WTC11 (cell line): ENCODE measurements around the gene SHISAL1.

Source experiments
- ELF4 ChIP-seq: sonication (generic); formaldehyde crosslinking; IDR thresholded peaks from 2 replicates; pipeline ENCODE4 v1.8.1; 2022; ENCODE audit warnings: low read depth, mild to moderate bottlenecking, moderate library complexity, missing genetic modification reagents
- JUN ChIP-seq: sonication (generic); formaldehyde crosslinking; IDR thresholded peaks from 2 replicates; pipeline ENCODE4 v1.8.0; 2023; ENCODE audit warnings: mild to moderate bottlenecking, missing genetic modification reagents
- TEAD4 ChIP-seq: sonication (generic); formaldehyde crosslinking; IDR thresholded peaks from 2 replicates; pipeline ENCODE4 v1.8.0; 2022; ENCODE audit warnings: mild to moderate bottlenecking, missing genetic modification reagents
- TF ChIP-seq, protein P1 (sequence below): sonication (generic); formaldehyde crosslinking; IDR thresholded peaks from 2 replicates; pipeline ENCODE4 v1.8.1; 2023; ENCODE audit warnings: mild to moderate bottlenecking, missing genetic modification reagents, moderate library complexity
- TF ChIP-seq, protein P2 (sequence below): sonication (generic); formaldehyde crosslinking; conservative IDR thresholded peaks from 2 replicates; pipeline ENCODE4 v1.8.1; 2023; ENCODE audit warnings: mild to moderate bottlenecking, low read depth, missing genetic modification reagents, moderate library complexity
- TF ChIP-seq, protein P3 (sequence below): fragments of 200-600 bp; IDR thresholded peaks from 2 replicates; pipeline ENCODE4 v1.8.0; 2022; ENCODE audit warnings: antibody characterized with exemption
- TF ChIP-seq, protein P4 (sequence below): sonication (generic); formaldehyde crosslinking; IDR thresholded peaks from 2 replicates; pipeline ENCODE4 v1.8.1; 2023; ENCODE audit warnings: mild to moderate bottlenecking, missing genetic modification reagents, borderline replicate concordance
- TF ChIP-seq, protein P5 (sequence below): sonication (generic); formaldehyde crosslinking; IDR thresholded peaks from 2 replicates; pipeline ENCODE4 v1.8.1; 2022; ENCODE audit warnings: low read depth, missing genetic modification reagents, borderline replicate concordance
- TF ChIP-seq, protein P6 (sequence below): sonication (generic); formaldehyde crosslinking; IDR thresholded peaks from 2 replicates; pipeline ENCODE4 v1.8.1; 2023; ENCODE audit warnings: mild to moderate bottlenecking, missing genetic modification reagents, moderate library complexity

DNA sequence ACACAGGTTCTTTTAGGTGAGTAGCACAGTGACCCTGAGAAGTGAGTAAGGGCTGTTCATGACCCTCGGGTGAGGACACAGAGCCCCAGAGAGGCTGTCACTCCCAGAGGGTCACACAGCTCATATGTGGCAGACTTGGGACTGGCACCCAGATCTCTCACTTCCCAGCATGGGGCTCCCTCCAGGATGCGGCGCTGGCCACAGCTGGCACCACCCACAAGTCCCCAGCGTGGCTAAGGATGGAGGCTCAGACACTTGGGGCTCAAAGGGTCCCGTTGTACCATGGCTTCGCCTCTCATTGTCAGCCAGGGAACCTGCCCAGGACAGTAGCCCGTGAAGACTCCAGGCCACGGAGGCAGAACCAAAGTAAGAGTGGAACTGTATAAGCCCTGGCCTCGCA, 6.0 kb upstream of the SHISAL1 start:
- TF ChIP-seq, protein P1, sequence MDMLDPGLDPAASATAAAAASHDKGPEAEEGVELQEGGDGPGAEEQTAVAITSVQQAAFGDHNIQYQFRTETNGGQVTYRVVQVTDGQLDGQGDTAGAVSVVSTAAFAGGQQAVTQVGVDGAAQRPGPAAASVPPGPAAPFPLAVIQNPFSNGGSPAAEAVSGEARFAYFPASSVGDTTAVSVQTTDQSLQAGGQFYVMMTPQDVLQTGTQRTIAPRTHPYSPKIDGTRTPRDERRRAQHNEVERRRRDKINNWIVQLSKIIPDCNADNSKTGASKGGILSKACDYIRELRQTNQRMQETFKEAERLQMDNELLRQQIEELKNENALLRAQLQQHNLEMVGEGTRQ, result no peak
- TF ChIP-seq, protein P2, sequence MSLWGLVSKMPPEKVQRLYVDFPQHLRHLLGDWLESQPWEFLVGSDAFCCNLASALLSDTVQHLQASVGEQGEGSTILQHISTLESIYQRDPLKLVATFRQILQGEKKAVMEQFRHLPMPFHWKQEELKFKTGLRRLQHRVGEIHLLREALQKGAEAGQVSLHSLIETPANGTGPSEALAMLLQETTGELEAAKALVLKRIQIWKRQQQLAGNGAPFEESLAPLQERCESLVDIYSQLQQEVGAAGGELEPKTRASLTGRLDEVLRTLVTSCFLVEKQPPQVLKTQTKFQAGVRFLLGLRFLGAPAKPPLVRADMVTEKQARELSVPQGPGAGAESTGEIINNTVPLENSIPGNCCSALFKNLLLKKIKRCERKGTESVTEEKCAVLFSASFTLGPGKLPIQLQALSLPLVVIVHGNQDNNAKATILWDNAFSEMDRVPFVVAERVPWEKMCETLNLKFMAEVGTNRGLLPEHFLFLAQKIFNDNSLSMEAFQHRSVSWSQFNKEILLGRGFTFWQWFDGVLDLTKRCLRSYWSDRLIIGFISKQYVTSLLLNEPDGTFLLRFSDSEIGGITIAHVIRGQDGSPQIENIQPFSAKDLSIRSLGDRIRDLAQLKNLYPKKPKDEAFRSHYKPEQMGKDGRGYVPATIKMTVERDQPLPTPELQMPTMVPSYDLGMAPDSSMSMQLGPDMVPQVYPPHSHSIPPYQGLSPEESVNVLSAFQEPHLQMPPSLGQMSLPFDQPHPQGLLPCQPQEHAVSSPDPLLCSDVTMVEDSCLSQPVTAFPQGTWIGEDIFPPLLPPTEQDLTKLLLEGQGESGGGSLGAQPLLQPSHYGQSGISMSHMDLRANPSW (CRISPR knock-in tag), result no peak
- TF ChIP-seq, protein P3, sequence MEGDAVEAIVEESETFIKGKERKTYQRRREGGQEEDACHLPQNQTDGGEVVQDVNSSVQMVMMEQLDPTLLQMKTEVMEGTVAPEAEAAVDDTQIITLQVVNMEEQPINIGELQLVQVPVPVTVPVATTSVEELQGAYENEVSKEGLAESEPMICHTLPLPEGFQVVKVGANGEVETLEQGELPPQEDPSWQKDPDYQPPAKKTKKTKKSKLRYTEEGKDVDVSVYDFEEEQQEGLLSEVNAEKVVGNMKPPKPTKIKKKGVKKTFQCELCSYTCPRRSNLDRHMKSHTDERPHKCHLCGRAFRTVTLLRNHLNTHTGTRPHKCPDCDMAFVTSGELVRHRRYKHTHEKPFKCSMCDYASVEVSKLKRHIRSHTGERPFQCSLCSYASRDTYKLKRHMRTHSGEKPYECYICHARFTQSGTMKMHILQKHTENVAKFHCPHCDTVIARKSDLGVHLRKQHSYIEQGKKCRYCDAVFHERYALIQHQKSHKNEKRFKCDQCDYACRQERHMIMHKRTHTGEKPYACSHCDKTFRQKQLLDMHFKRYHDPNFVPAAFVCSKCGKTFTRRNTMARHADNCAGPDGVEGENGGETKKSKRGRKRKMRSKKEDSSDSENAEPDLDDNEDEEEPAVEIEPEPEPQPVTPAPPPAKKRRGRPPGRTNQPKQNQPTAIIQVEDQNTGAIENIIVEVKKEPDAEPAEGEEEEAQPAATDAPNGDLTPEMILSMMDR, result no peak
- no peak for TF ChIP-seq TEAD4
- TF ChIP-seq, protein P4, sequence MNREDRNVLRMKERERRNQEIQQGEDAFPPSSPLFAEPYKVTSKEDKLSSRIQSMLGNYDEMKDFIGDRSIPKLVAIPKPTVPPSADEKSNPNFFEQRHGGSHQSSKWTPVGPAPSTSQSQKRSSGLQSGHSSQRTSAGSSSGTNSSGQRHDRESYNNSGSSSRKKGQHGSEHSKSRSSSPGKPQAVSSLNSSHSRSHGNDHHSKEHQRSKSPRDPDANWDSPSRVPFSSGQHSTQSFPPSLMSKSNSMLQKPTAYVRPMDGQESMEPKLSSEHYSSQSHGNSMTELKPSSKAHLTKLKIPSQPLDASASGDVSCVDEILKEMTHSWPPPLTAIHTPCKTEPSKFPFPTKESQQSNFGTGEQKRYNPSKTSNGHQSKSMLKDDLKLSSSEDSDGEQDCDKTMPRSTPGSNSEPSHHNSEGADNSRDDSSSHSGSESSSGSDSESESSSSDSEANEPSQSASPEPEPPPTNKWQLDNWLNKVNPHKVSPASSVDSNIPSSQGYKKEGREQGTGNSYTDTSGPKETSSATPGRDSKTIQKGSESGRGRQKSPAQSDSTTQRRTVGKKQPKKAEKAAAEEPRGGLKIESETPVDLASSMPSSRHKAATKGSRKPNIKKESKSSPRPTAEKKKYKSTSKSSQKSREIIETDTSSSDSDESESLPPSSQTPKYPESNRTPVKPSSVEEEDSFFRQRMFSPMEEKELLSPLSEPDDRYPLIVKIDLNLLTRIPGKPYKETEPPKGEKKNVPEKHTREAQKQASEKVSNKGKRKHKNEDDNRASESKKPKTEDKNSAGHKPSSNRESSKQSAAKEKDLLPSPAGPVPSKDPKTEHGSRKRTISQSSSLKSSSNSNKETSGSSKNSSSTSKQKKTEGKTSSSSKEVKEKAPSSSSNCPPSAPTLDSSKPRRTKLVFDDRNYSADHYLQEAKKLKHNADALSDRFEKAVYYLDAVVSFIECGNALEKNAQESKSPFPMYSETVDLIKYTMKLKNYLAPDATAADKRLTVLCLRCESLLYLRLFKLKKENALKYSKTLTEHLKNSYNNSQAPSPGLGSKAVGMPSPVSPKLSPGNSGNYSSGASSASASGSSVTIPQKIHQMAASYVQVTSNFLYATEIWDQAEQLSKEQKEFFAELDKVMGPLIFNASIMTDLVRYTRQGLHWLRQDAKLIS (CRISPR knock-in tag), result no peak
- TF ChIP-seq, protein P5, sequence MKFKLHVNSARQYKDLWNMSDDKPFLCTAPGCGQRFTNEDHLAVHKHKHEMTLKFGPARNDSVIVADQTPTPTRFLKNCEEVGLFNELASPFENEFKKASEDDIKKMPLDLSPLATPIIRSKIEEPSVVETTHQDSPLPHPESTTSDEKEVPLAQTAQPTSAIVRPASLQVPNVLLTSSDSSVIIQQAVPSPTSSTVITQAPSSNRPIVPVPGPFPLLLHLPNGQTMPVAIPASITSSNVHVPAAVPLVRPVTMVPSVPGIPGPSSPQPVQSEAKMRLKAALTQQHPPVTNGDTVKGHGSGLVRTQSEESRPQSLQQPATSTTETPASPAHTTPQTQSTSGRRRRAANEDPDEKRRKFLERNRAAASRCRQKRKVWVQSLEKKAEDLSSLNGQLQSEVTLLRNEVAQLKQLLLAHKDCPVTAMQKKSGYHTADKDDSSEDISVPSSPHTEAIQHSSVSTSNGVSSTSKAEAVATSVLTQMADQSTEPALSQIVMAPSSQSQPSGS, result no peak
- TF ChIP-seq ELF4 (CRISPR knock-in tag), result no peak
- TF ChIP-seq JUN (CRISPR knock-in tag), result no peak
- TF ChIP-seq, protein P6, sequence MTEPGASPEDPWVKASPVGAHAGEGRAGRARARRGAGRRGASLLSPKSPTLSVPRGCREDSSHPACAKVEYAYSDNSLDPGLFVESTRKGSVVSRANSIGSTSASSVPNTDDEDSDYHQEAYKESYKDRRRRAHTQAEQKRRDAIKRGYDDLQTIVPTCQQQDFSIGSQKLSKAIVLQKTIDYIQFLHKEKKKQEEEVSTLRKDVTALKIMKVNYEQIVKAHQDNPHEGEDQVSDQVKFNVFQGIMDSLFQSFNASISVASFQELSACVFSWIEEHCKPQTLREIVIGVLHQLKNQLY, result no peak
